Caco-2 (cell line): ENCODE data around the gene WWOX. TPM values are rescaled to one million over a fixed set of nuclear protein-coding genes. Genes with fewer than 3 reads are reported as not detected.

Experiments used
- BruUV-seq: library from RNA; stranded (reverse); fragments of 400-500 nt; replicated peaks from 2 replicates; lab custom pipeline; 2021; lab: Mats Ljungman, UMichigan
- CTCF ChIA-PET: fragments of 300-600 bp; sonication (Branson Sonifier 250); formaldehyde crosslinking; loops from one replicate; lab custom pipeline; 2022; ENCODE audit warnings: antibody characterized with exemption; lab: Charles Lee
- POLR2A ChIA-PET: fragments of 300-600 bp; sonication (Branson Sonifier 250); formaldehyde crosslinking; loops from one replicate; lab custom pipeline; 2022; ENCODE audit warnings: antibody characterized with exemption; lab: Charles Lee
- DNase-seq, 2 experiments: peaks; one replicate each; pipeline versions ENCODE4 v3.0.0 to v3.0.0-alpha.2; 2020 to 2022
- H3K27me3 ChIP-seq: replicated peaks from 2 replicates; pipeline ENCODE4 v1.6.0; 2011; ENCODE audit warnings: low read length; ENCODE audit not compliant: control insufficient read depth, insufficient read depth
- H3K36me3 ChIP-seq: 2 replicates; pipeline ENCODE4 v1.5.1; 2011; ENCODE audit warnings: low read length; ENCODE audit not compliant: control insufficient read depth, insufficient read depth
- H3K4me1 ChIP-seq: fragments of 250-450 bp; sonication (Bioruptor Pico); 2 replicates; pipeline ENCODE4 v1.5.1; 2020; ENCODE audit warnings: mild to moderate bottlenecking
- H3K4me3 ChIP-seq: 2 replicates; pipeline ENCODE4 v1.5.1; 2011; ENCODE audit warnings: low read depth, mild to moderate bottlenecking, control low read depth, low read length
- H3K9me3 ChIP-seq: fragments of 250-450 bp; sonication (Bioruptor Pico); 2 replicates; pipeline ENCODE4 v1.5.1; 2020; ENCODE audit warnings: mild to moderate bottlenecking, moderate library complexity
- H3K27ac Mint-ChIP-seq: one replicate; pipeline ENCODE4 v1.8.0; 2022; ENCODE audit warnings: mixed read lengths; ENCODE audit not compliant: unreplicated experiment
- H3K27me3 Mint-ChIP-seq: one replicate; pipeline ENCODE4 v1.8.0; 2022; ENCODE audit warnings: mixed read lengths; ENCODE audit not compliant: insufficient read depth, unreplicated experiment
- H3K36me3 Mint-ChIP-seq: one replicate; pipeline ENCODE4 v1.8.0; 2022; ENCODE audit warnings: mild to moderate bottlenecking, mixed read lengths; ENCODE audit not compliant: insufficient read depth, unreplicated experiment
- H3K4me1 Mint-ChIP-seq: one replicate; pipeline ENCODE4 v1.8.0; 2022; ENCODE audit warnings: low read depth, mixed read lengths; ENCODE audit not compliant: unreplicated experiment
- H3K4me3 Mint-ChIP-seq: one replicate; pipeline ENCODE4 v1.8.0; 2022; ENCODE audit warnings: mild to moderate bottlenecking, moderate library complexity, mixed read lengths; ENCODE audit not compliant: unreplicated experiment
- H3K9me3 Mint-ChIP-seq: one replicate; pipeline ENCODE4 v1.8.0; 2022; ENCODE audit warnings: mixed read lengths; ENCODE audit not compliant: unreplicated experiment
- CTCF ChIP-seq, 2 experiments: fragments of 200-600 bp in 1 of 2; IDR thresholded peaks; 1 replicate in 1 of 2; 2 replicates in 1 of 2; pipeline versions ENCODE4 v1.5.1 to v1.8.0; 2011 to 2022; ENCODE audit warnings: antibody characterized with exemption in 1 of 2, control low read depth in 1 of 2, inconsistent platforms in 1 of 2, low read depth in 1 of 2, low read length in 1 of 2, mild to moderate bottlenecking in 1 of 2, moderate library complexity in 1 of 2; ENCODE audit not compliant: insufficient read depth in 1 of 2, severe bottlenecking in 1 of 2, unreplicated experiment in 1 of 2
- intact Hi-C: fragments of 100-400 bp; cut with micrococcal nuclease; formaldehyde crosslinking; loops from one replicate; pipeline ENCODE4 v1.10.0; 2022; ENCODE audit not compliant: unreplicated experiment
- total RNA-seq: library from RNA; stranded (reverse); gene quantifications from 2 replicates; pipeline ENCODE4 v1.2.3, GENCODE V29; 2022

WWOX gene
- total RNA-seq, 1 experiment from 2014 or later: 45.0 TPM

GRCh38 chr16:79061181-79061580, 961.7 kb downstream of the WWOX start:
- H3K4me3 ChIP-seq: no peak overlapping the region
- H3K9me3 Mint-ChIP-seq: no peaks in the 10 kb centered on the region
- no TSS peak for BruUV-seq
- H3K4me1 Mint-ChIP-seq: no peaks in the 10 kb centered on the region
- H3K27me3 ChIP-seq: no peaks in the 10 kb centered on the region
- ChIA-PET CTCF (no interaction called here), POLR2A (no interaction called here)
- H3K4me1 ChIP-seq: no peaks in the 10 kb centered on the region
- no peaks in the 10 kb centered on the region for H3K9me3 ChIP-seq
- H3K36me3 ChIP-seq: no peaks in the 10 kb centered on the region
- no peak overlapping the region for H3K4me3 Mint-ChIP-seq
- H3K36me3 Mint-ChIP-seq: no peaks in the 10 kb centered on the region
- no peaks in the 10 kb centered on the region for H3K27me3 Mint-ChIP-seq
- intact Hi-C loops: no loop called here
- TF ChIP-seq CTCF (IDR thresholded peaks at IDR 0.05; ENCODE audit: insufficient read depth in 1 of 2, low read depth in 1 of 2, low read length in 1 of 2, severe bottlenecking in 1 of 2, unreplicated experiment in 1 of 2): no peak
- DNase-seq: no peak
- H3K27ac Mint-ChIP-seq: no peak overlapping the region

- H3K36me3 Mint-ChIP-seq: no peaks in the 10 kb centered on the region
- no peak for DNase-seq
- POLR2A ChIA-PET: interaction anchor here (0.6 kb wide), 1 partner anchor 835 kb away, joined by 3 read pairs; no protein-coding TSS in a partner anchor
- CTCF ChIA-PET: no interaction called here
- Histone ChIP-seq H3K4me1 (no peaks in the 10 kb centered on the region), H3K36me3 (no peaks in the 10 kb centered on the region), H3K27me3 (no peaks in the 10 kb centered on the region), H3K9me3 (no peaks in the 10 kb centered on the region), H3K4me3 (no peak overlapping the region)
- no peaks in the 10 kb centered on the region for H3K9me3 Mint-ChIP-seq
- no peaks in the 10 kb centered on the region for H3K4me1 Mint-ChIP-seq
- no peak for TF ChIP-seq CTCF (IDR thresholded peaks at IDR 0.05; ENCODE audit: insufficient read depth in 1 of 2, low read depth in 1 of 2, low read length in 1 of 2, severe bottlenecking in 1 of 2, unreplicated experiment in 1 of 2)
- H3K4me3 Mint-ChIP-seq: no peak overlapping the region
- intact Hi-C loops: no loop called here
- no peak overlapping the region for H3K27ac Mint-ChIP-seq
- no peaks in the 10 kb centered on the region for H3K27me3 Mint-ChIP-seq
- BruUV-seq: no TSS peak
These were observed 962.9 kb downstream of the WWOX start for GRCh38 chr16:79062336-79062735.

GRCh38 chr16:79062821-79063220, 963.4 kb downstream of the WWOX start:
- no peaks in the 10 kb centered on the region for H3K4me1 Mint-ChIP-seq
- no peak for TF ChIP-seq CTCF (IDR thresholded peaks at IDR 0.05; ENCODE audit: insufficient read depth in 1 of 2, low read depth in 1 of 2, low read length in 1 of 2, severe bottlenecking in 1 of 2, unreplicated experiment in 1 of 2)
- H3K4me3 ChIP-seq: no peak overlapping the region
- CTCF ChIA-PET: no interaction called here
- H3K4me3 Mint-ChIP-seq: no peak overlapping the region
- DNase-seq: no peak
- H3K9me3 Mint-ChIP-seq: no peaks in the 10 kb centered on the region
- no peak overlapping the region for H3K27ac Mint-ChIP-seq
- H3K9me3 ChIP-seq: no peaks in the 10 kb centered on the region
- H3K4me1 ChIP-seq: no peaks in the 10 kb centered on the region
- BruUV-seq: no TSS peak
- H3K36me3 Mint-ChIP-seq: no peaks in the 10 kb centered on the region
- POLR2A ChIA-PET: interaction anchor here (0.6 kb wide), 1 partner anchor 835 kb away, joined by 3 read pairs; no protein-coding TSS in a partner anchor
- no peaks in the 10 kb centered on the region for H3K36me3 ChIP-seq
- no peaks in the 10 kb centered on the region for H3K27me3 Mint-ChIP-seq
- intact Hi-C loops: no loop called here
- no peaks in the 10 kb centered on the region for H3K27me3 ChIP-seq
